ENCODE measurements around the gene RAD51B.

The RAD51B gene

DNA sequence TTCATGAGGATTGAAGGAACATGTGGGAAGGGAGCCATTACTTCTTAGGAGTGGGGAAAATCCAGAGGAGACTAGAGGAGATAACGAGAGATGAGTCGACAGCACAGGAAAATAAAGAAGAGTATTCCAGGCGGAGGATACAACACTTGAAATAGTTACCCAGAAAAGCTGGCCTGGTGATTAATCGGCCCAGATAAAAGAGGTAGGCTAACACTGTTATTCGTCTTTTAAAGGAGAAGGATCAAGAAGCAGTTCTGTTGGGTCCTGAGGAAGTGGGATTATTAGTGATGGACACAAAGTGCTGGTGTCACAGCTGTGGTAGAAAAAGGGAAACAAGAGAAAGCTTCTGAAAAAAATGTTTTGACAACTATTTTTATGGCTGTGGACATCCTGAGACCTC is 548.0 kb downstream of the RAD51B start:
- in situ Hi-C loops (cut with HindIII; ENCODE audit: low pct_unique_long_range_greater_than_20kb, low sequenced_read_pairs): no loop called here
- no peak for TF ChIP-seq JUND (IDR thresholded peaks at IDR 0.05; ENCODE audit: low read depth)
- no peak for DNase-seq (ENCODE audit: low read depth in 1 of 2, low spot score in 1 of 2)

GRCh38 chr14:68368850-68369249 is 549.3 kb downstream of the RAD51B start:
- in situ Hi-C loops (cut with HindIII; ENCODE audit: low pct_unique_long_range_greater_than_20kb, low sequenced_read_pairs): no loop called here
- DNase-seq (ENCODE audit: low read depth in 1 of 2, low spot score in 1 of 2): no peak
- TF ChIP-seq JUND (IDR thresholded peaks at IDR 0.05; ENCODE audit: low read depth): no peak

GRCh38 chr14:68369281-68370056 is 549.9 kb downstream of the RAD51B start:
- DNase-seq (ENCODE audit: low read depth in 1 of 2, low spot score in 1 of 2): no peak
- TF ChIP-seq JUND (IDR thresholded peaks at IDR 0.05; ENCODE audit: low read depth): no peak
- in situ Hi-C loops (cut with HindIII; ENCODE audit: low pct_unique_long_range_greater_than_20kb, low sequenced_read_pairs): no loop called here

DNA sequence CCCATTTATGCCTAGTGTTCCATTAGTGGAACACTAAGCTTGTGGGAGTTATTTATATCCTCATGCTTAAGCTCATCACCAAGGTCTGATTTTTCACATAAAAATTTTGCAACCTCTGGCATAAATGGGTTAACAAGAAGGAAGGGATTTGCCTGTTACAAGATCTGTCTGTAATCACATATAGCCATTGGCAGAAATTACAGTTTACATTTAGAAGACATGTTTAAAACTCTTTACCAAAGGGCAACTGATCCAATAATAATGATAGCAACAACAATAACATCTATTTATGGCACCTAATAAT is 550.4 kb downstream of the RAD51B start:
- no peak for DNase-seq (ENCODE audit: low read depth in 1 of 2, low spot score in 1 of 2)
- no peak for TF ChIP-seq JUND (IDR thresholded peaks at IDR 0.05; ENCODE audit: low read depth)
- in situ Hi-C loops (cut with HindIII; ENCODE audit: low pct_unique_long_range_greater_than_20kb, low sequenced_read_pairs): no loop called here

GRCh38 chr14:68372368-68372767 is 552.8 kb downstream of the RAD51B start:
- TF ChIP-seq JUND (IDR thresholded peaks at IDR 0.05; ENCODE audit: low read depth): no peak

GRCh38 chr14:68373124-68373646 is 553.6 kb downstream of the RAD51B start:
- in situ Hi-C loops (cut with HindIII; ENCODE audit: low pct_unique_long_range_greater_than_20kb, low sequenced_read_pairs): no loop called here
- TF ChIP-seq JUND (IDR thresholded peaks at IDR 0.05; ENCODE audit: low read depth): no peak
- DNase-seq (ENCODE audit: low read depth in 1 of 2, low spot score in 1 of 2): no peak

More at GRCh38 chr14:68372368-68372767, 552.8 kb downstream of the RAD51B start:
- in situ Hi-C loops (cut with HindIII; ENCODE audit: low pct_unique_long_range_greater_than_20kb, low sequenced_read_pairs): no loop called here
- no peak for DNase-seq (ENCODE audit: low read depth in 1 of 2, low spot score in 1 of 2)

DNA sequence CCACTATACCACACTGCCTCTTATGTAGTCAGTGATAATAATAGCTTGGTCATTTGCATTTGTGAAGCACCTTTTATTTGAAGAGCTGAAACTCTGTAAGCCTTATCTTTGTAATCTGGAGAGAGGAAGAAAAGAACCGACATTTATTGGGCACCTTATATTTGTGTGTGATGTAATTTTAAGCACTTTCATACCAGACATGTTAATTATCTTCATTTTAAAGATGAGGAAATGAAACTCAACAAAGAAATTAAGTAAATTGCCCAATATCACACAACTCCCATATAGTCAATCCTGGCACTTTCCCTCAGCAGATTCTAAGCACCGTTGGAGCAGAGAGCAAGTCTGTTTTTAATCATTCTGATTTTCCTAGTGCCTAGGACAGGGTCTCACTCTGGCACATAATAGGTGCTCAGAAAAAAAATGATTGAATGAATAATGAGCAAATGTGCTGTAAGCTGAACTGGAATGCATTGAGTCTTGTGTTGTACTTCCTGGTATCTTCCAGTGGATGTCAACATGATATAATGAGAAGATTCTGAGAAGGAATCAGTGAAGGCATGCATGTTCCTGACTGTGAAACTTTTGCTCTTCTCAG is 554.4 kb downstream of the RAD51B start:
- in situ Hi-C loops (cut with HindIII; ENCODE audit: low pct_unique_long_range_greater_than_20kb, low sequenced_read_pairs): no loop called here
- DNase-seq (ENCODE audit: low read depth in 1 of 2, low spot score in 1 of 2): no peak
- TF ChIP-seq JUND (IDR thresholded peaks at IDR 0.05; ENCODE audit: low read depth): no peak

DNA sequence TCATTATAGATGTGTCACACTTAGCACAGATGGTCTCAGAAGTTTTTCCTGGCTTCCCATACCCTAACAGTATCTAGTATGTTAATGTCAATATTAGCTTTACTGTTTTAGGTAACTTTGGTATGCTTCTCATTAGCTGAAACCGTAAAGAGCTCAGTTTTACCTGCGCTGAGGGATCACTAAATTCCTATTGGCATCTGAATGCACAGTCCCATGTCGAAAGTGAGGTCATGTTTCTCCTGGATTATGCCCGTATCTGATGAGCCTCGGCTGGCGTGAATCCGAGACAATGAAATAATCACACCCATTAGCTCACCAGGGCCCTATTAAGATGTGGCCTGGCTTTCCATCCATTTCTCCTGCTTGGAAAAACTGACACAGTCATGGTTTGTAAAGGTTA is 555.1 kb downstream of the RAD51B start:
- in situ Hi-C loops (cut with HindIII; ENCODE audit: low pct_unique_long_range_greater_than_20kb, low sequenced_read_pairs): no loop called here
- DNase-seq (ENCODE audit: low read depth in 1 of 2, low spot score in 1 of 2): no peak
- no peak for TF ChIP-seq JUND (IDR thresholded peaks at IDR 0.05; ENCODE audit: low read depth)

DNA sequence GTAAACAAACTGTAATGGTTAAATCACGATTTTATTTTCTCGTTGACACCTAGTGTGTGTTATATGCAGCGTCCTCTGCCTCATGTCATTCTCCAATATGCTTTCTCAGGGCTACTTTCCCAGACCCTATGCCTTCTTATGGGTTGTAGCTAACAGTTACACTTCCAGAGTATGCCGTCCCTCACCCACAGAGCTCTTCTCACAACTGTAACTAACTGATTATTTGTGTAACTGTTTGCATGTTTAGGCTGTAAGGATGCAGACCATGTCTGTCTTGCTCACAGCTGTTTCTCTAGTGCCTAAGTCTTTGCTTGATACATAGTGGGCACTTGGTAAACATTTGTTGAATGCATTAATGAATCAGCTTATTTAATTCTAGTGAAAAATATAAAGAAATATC is 555.8 kb downstream of the RAD51B start:
- no peak for TF ChIP-seq JUND (IDR thresholded peaks at IDR 0.05; ENCODE audit: low read depth)
- DNase-seq (ENCODE audit: low read depth in 1 of 2, low spot score in 1 of 2): no peak
- in situ Hi-C loops (cut with HindIII; ENCODE audit: low pct_unique_long_range_greater_than_20kb, low sequenced_read_pairs): no loop called here

- TF ChIP-seq JUND (IDR thresholded peaks at IDR 0.05; ENCODE audit: low read depth): no peak
- no peak for DNase-seq (ENCODE audit: low read depth in 1 of 2, low spot score in 1 of 2)
- in situ Hi-C loops (cut with HindIII; ENCODE audit: low pct_unique_long_range_greater_than_20kb, low sequenced_read_pairs): no loop called here
These were observed 556.6 kb downstream of the RAD51B start for GRCh38 chr14:68376067-68376779.

GRCh38 chr14:68377006-68377405 is 557.4 kb downstream of the RAD51B start:
- TF ChIP-seq JUND (IDR thresholded peaks at IDR 0.05; ENCODE audit: low read depth): no peak
- no peak for DNase-seq (ENCODE audit: low read depth in 1 of 2, low spot score in 1 of 2)
- in situ Hi-C loops (cut with HindIII; ENCODE audit: low pct_unique_long_range_greater_than_20kb, low sequenced_read_pairs): no loop called here

GRCh38 chr14:68377459-68377858 is 557.9 kb downstream of the RAD51B start:
- TF ChIP-seq JUND (IDR thresholded peaks at IDR 0.05; ENCODE audit: low read depth): no peak
- in situ Hi-C loops (cut with HindIII; ENCODE audit: low pct_unique_long_range_greater_than_20kb, low sequenced_read_pairs): no loop called here
- no peak for DNase-seq (ENCODE audit: low read depth in 1 of 2, low spot score in 1 of 2)

All from T47D (cell line).